ENCODE data around the gene GOLT1A. TPM values are rescaled to one million over a fixed set of nuclear protein-coding genes. Genes with fewer than 3 reads are reported as not detected.

Gene GOLT1A
- polyA plus RNA-seq, 2 of the 4 experiments (the other 2 are of a cell fraction), result 1.8 to 6.4 TPM

DNA sequence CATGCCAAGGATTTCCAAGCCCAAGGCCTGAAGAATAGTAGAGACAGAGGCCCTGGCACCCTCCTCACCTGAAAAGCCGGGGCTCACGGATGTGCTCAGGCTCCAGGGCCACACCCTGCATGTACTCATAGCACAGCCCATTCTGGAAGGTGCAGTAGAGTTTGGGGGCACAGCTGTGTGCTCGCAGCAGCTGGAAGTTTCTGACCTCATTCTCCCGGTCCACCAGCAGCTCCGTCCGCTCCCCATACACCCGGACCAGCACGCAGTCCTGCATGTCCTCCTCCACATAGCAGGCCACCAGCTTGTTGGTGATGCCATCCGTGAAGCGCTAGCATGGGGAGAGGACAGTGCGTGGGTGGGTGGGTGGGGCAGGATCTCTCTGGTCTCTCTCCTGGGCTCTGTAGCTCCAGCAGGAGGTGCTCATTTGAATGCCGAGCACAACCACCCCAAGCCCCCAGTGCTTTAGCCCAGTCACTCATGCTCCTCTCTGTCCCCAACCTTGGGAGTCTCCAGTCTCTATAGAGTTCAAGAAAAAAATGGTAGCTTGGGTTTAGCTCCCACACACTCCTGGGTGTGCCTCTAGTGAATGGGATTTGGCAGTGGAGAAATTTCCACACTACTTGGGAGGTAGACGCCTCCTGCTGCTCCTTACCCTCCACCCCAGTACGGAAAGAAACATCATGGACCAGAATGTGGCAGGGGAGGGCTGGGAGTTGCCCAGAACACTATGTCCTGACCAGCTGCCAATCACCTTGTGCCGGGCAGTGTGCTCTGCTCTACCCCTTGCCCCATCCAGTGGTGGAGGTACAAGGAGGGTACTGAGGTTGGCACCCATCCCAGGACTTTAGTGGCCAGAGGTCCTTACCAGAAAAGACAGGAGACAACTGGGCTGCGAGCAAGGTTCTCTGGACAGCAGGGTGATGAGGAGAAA, 63.9 kb downstream of the GOLT1A start:
- DNase-seq (ENCODE audit: low read depth in 1 of 2, low spot score in 1 of 2), result no peak
- no peak for FAIRE-seq
- CTCF ChIA-PET, result interaction anchor here (0.7 to 6.2 kb wide), 8 partner anchors 7 to 353 kb away, joined by 3 to 62 read pairs (median 8); no protein-coding TSS in a partner anchor
- no peaks in the 10 kb centered on the region for H3K9me3 ChIP-seq
- ATAC-seq, result no peak
- peak overlapping the region in 1 of 2 experiments; percentile 78; a peak in 1 of 6 replicates for H3K27ac ChIP-seq
- no peak for TF ChIP-seq TP53 (CRISPR knock-in tag; IDR thresholded peaks at IDR 0.05)
- TF ChIP-seq BHLHE40 (IDR thresholded peaks at IDR 0.05; ENCODE audit: low read depth, low read length), result no peak
- TF ChIP-seq MAZ (IDR thresholded peaks at IDR 0.05; ENCODE audit: borderline replicate concordance, low read depth, low read length), result no peak
- no peak for TF ChIP-seq NFE2L2 (conservative IDR thresholded peaks at IDR 0.05; ENCODE audit: low read length)
- TF ChIP-seq, protein P1, sequence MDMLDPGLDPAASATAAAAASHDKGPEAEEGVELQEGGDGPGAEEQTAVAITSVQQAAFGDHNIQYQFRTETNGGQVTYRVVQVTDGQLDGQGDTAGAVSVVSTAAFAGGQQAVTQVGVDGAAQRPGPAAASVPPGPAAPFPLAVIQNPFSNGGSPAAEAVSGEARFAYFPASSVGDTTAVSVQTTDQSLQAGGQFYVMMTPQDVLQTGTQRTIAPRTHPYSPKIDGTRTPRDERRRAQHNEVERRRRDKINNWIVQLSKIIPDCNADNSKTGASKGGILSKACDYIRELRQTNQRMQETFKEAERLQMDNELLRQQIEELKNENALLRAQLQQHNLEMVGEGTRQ (IDR thresholded peaks at IDR 0.05), result no peak
- TF ChIP-seq EP300 (IDR thresholded peaks at IDR 0.05), result no peak
- no peak for TF ChIP-seq RNF2 (IDR thresholded peaks at IDR 0.05; ENCODE audit: borderline replicate concordance, low read depth)
- no peak for TF ChIP-seq FOSL2 (IDR thresholded peaks at IDR 0.05)
- no peak for TF ChIP-seq FOSL2 (CRISPR knock-in tag; IDR thresholded peaks at IDR 0.05)
- TF ChIP-seq, protein P2, sequence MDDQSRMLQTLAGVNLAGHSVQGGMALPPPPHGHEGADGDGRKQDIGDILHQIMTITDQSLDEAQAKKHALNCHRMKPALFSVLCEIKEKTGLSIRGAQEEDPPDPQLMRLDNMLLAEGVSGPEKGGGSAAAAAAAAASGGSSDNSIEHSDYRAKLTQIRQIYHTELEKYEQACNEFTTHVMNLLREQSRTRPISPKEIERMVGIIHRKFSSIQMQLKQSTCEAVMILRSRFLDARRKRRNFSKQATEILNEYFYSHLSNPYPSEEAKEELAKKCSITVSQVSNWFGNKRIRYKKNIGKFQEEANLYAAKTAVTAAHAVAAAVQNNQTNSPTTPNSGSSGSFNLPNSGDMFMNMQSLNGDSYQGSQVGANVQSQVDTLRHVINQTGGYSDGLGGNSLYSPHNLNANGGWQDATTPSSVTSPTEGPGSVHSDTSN (IDR thresholded peaks at IDR 0.05), result no peak
- H3K4me2 ChIP-seq, result no peak overlapping the region; the same call in 2 of the 3 replicates
- POLR2A ChIA-PET, result no interaction called here
- peaks cover 16% of the 10 kb centered on the region for H3K4me1 ChIP-seq
- H3K4me3 ChIP-seq, result no peak overlapping the region; the same call in 2 of the 3 replicates
- WGBS (ENCODE audit: missing lambda C conversion rate), result 87% methylated on average over 12 of the region's 16 CpGs

DNA sequence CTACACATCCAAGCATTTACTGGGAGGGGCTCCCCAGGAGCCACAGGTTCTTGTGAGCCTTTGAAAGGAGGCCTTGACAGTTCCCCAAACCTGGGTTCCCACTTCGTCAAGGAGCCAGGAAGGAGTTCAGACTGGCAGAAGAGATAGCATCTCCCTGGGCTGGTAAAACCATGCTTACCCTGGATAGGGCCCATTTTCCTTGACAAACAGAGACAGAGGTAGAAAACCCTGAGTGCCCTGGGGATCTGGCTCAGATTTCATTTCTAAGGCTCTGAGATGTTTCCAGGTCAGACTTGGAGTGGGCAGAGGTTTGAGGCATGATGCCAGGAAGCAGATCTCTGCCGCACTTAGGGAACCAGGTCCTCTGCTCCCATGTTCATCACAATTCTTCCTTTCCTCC, 64.7 kb downstream of the GOLT1A start:
- TF ChIP-seq, protein P3, sequence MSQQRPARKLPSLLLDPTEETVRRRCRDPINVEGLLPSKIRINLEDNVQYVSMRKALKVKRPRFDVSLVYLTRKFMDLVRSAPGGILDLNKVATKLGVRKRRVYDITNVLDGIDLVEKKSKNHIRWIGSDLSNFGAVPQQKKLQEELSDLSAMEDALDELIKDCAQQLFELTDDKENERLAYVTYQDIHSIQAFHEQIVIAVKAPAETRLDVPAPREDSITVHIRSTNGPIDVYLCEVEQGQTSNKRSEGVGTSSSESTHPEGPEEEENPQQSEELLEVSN (IDR thresholded peaks at IDR 0.05; ENCODE audit: borderline replicate concordance, low read depth), result no peak
- TF ChIP-seq, protein P4, sequence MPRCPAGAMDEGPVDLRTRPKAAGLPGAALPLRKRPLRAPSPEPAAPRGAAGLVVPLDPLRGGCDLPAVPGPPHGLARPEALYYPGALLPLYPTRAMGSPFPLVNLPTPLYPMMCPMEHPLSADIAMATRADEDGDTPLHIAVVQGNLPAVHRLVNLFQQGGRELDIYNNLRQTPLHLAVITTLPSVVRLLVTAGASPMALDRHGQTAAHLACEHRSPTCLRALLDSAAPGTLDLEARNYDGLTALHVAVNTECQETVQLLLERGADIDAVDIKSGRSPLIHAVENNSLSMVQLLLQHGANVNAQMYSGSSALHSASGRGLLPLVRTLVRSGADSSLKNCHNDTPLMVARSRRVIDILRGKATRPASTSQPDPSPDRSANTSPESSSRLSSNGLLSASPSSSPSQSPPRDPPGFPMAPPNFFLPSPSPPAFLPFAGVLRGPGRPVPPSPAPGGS (IDR thresholded peaks at IDR 0.05), result no peak
- TF ChIP-seq FOXS1 (CRISPR knock-in tag; IDR thresholded peaks at IDR 0.05), result no peak
- TF ChIP-seq KDM1A (IDR thresholded peaks at IDR 0.05; ENCODE audit: low read depth), result no peak
- TF ChIP-seq, protein P5, sequence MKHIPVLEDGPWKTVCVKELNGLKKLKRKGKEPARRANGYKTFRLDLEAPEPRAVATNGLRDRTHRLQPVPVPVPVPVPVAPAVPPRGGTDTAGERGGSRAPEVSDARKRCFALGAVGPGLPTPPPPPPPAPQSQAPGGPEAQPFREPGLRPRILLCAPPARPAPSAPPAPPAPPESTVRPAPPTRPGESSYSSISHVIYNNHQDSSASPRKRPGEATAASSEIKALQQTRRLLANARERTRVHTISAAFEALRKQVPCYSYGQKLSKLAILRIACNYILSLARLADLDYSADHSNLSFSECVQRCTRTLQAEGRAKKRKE (CRISPR knock-in tag; IDR thresholded peaks at IDR 0.05; ENCODE audit: low read depth), result no peak
- TF ChIP-seq JUNB (IDR thresholded peaks at IDR 0.05), result no peak
- TF ChIP-seq ESRRA (IDR thresholded peaks at IDR 0.05; ENCODE audit: borderline replicate concordance, low read length), result no peak

More for the DNA sequence above, 64.7 kb downstream of the GOLT1A start:
- no peak for FAIRE-seq
- ChIA-PET CTCF (interaction anchor here (3.3 to 6.2 kb wide), 2 partner anchors 14 to 20 kb away, joined by 24 to 62 read pairs; no protein-coding TSS in a partner anchor), POLR2A (no interaction called here)
- DNase-seq (ENCODE audit: low read depth in 1 of 2, low spot score in 1 of 2), result no peak
- H3K9me3 ChIP-seq, result no peaks in the 10 kb centered on the region
- H3K4me2 ChIP-seq, result no peak overlapping the region
- no peak for ATAC-seq
- H3K27ac ChIP-seq, result peak overlapping the region in 1 of 2 experiments; percentile 17; a peak in 1 of 6 replicates
- H3K4me3 ChIP-seq, result no peak overlapping the region
- WGBS (ENCODE audit: missing lambda C conversion rate), result 83% methylated on average over 2 of the region's 2 CpGs
- H3K4me1 ChIP-seq, result peaks cover 16% of the 10 kb centered on the region

Other genes starting within 250 kb of the GOLT1A start
- gene SOX13, start 140.9 kb downstream of the GOLT1A start, polyA plus RNA-seq (2011; rRNA removed), result 9.8 TPM in 2 replicates
- 6.8 to 7.3 TPM (median 7.0 TPM) in 3 replicates for gene SOX13, start 140.9 kb downstream of the GOLT1A start, polyA plus RNA-seq (2017; fragmentation: RNase III; extraction: RNeasy Plus Mini Kit Qiagen cat#74134 plus additional on column Dnase treatment)
- 5.1 and 5.2 TPM in 2 replicates for gene ETNK2, start 61.9 kb downstream of the GOLT1A start, polyA plus RNA-seq (2011; rRNA removed)
- gene ETNK2, start 61.9 kb downstream of the GOLT1A start, polyA plus RNA-seq (2017; fragmentation: RNase III; extraction: RNeasy Plus Mini Kit Qiagen cat#74134 plus additional on column Dnase treatment), result 2.3 to 3.5 TPM (median 3.4 TPM) in 3 replicates
- gene REN, start 47.7 kb downstream of the GOLT1A start, polyA plus RNA-seq (2011; rRNA removed), result not detected in 2 replicates
- gene REN, start 47.7 kb downstream of the GOLT1A start, polyA plus RNA-seq (2017; fragmentation: RNase III; extraction: RNeasy Plus Mini Kit Qiagen cat#74134 plus additional on column Dnase treatment), result not detected in 3 replicates
- gene KISS1, start 17.5 kb downstream of the GOLT1A start, polyA plus RNA-seq (2011; rRNA removed), result 0.23 TPM in 1 of 2 replicates, not detected in the other
- gene KISS1, start 17.5 kb downstream of the GOLT1A start, polyA plus RNA-seq (2017; fragmentation: RNase III; extraction: RNeasy Plus Mini Kit Qiagen cat#74134 plus additional on column Dnase treatment), result not detected in 3 replicates
- gene PLEKHA6, start 145.9 kb upstream of the GOLT1A start, polyA plus RNA-seq (2011; rRNA removed), result 13.0 and 16.4 TPM in 2 replicates
- 17.9 to 26.2 TPM (median 23.4 TPM) in 3 replicates for gene PLEKHA6, start 145.9 kb upstream of the GOLT1A start, polyA plus RNA-seq (2017; fragmentation: RNase III; extraction: RNeasy Plus Mini Kit Qiagen cat#74134 plus additional on column Dnase treatment)
- 49.1 and 51.9 TPM in 2 replicates for gene PPP1R15B, start 197.8 kb upstream of the GOLT1A start, polyA plus RNA-seq (2011; rRNA removed)
- 26.9 to 27.8 TPM (median 27.2 TPM) in 3 replicates for gene PPP1R15B, start 197.8 kb upstream of the GOLT1A start, polyA plus RNA-seq (2017; fragmentation: RNase III; extraction: RNeasy Plus Mini Kit Qiagen cat#74134 plus additional on column Dnase treatment)

All from A549 (cell line).